GM20000 (cell line): ENCODE data around the gene ZFR2.
"Not testable (repeated sequence)": the region's sequence is repeated elsewhere in the genome, so short reads cannot be mapped to it uniquely, and the experiment has no call there.

ENCODE experiments used
- DNase-seq: peaks from one replicate; pipeline ENCODE4 v3.0.0; 2012; ENCODE audit warnings: low spot score
- CTCF ChIP-seq: IDR thresholded peaks from 2 replicates; pipeline ENCODE4 v1.5.1; 2012; ENCODE audit warnings: mild to moderate bottlenecking, control low read depth; ENCODE audit errors: extremely low read depth, missing control alignments

ZFR2 gene

DNA sequence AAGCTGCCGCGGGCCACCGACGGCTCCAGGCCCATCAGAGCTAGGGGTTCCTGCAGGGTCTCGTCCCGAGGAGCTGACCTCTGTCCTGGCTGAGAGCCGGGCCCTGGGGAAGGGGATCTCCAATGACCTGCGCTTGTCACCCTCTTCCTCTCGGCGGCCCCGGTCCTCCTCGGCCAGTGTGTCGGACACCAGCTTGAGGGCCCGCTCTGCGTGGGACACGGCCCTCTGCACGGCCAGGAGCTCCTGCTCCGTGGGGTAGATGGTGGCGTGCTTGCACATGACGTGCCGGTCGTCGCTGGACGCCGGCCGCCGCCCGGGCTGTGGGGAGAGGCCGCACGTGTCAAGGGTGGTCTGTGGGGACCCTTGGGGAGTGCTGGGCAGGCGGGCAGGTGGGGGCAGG is 49.9 kb downstream of the ZFR2 start:
- no peak for DNase-seq
- TF ChIP-seq CTCF, result no peak

DNA sequence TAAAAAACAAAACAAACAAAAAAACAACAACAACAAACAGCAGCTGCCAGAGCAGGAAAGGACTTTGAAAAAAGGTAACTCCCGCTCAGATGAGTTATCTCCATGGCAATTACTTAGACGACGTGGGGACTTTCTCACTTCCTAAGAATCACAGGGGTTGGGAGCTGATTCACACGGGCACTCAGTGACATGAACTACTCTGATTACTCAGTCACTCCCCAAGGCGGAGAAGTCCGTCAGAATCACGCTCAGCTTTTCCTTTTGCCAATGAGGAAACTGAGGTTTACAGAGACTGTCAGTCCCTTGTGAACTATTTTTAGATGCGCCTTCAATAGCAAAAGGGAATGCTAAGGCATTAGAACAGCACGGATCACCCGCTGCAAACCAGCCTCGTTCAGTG is 50.4 kb downstream of the ZFR2 start:
- no peak for TF ChIP-seq CTCF
- no peak for DNase-seq

GRCh38 chr19:3817761-3818160 is 51.1 kb downstream of the ZFR2 start:
- no peak for TF ChIP-seq CTCF
- DNase-seq, result no peak

- TF ChIP-seq CTCF, result no peak
- no peak for DNase-seq
Measured at GRCh38 chr19:3816566-3817218, 52.1 kb downstream of the ZFR2 start.

DNA sequence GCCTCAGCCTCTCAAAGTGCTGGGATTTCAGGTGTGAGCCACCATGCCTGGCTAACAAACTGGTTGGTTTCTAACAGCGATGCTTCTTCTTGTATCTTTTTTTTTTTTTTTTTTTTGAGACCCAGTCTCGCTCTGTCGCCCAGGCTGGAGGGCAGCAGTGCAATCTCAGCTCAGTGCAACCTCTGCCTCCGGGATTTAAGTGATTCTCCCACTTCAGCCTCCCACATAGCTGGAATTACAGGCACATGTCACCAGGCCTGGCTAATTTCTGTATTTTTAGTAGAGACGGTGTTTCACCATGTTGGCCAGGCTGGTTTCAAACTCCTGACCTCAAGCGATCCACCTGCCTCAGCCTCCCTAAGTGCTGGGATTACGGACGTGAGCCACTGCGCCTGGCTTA is 52.7 kb downstream of the ZFR2 start:
- not testable (repeated sequence) for DNase-seq

GRCh38 chr19:3814648-3815047 is 54.2 kb downstream of the ZFR2 start:
- no peak for DNase-seq
- no peak for TF ChIP-seq CTCF

GRCh38 chr19:3813473-3814392 is 55.1 kb downstream of the ZFR2 start:
- no peak for DNase-seq
- no peak for TF ChIP-seq CTCF
